ENCODE results near the gene SBNO1. TPM values are rescaled to one million over a fixed set of nuclear protein-coding genes. Genes with fewer than 3 reads are reported as not detected.

SBNO1 gene
- total and polyA plus RNA-seq, 7 donors = 3.0 to 23.4 (median 20.2) TPM

GRCh38 chr12:123266679-123267277 is 97.9 kb downstream of the SBNO1 start:
- H3K36me3 ChIP-seq = peaks cover 0 to 54% (median 18%) of the 10 kb centered on the region in 4 donors
- no peak overlapping the region for H3K27ac ChIP-seq
- TF ChIP-seq POLR2AphosphoS5 (IDR thresholded peaks at IDR 0.05) (no peak), CTCF (IDR thresholded peaks at IDR 0.05) (no peak)
- no peaks in the 10 kb centered on the region for H3K9me3 ChIP-seq
- DNase-seq = no peak
- H3K27me3 ChIP-seq = no peaks in the 10 kb centered on the region
- intact Hi-C loops (cut with DNase I) = no loop called here
- 92 to 95% methylated on average over 19 of the region's 19 CpGs for WGBS, 2 donors
- H3K4me3 ChIP-seq = no peak overlapping the region
- H3K4me1 ChIP-seq = peaks cover 0 to 36% (median 30%) of the 10 kb centered on the region in 4 donors

GRCh38 chr12:123265851-123266678 is 98.6 kb downstream of the SBNO1 start:
- no peak for DNase-seq
- no peak for TF ChIP-seq POLR2A (IDR thresholded peaks at IDR 0.05)
- TF ChIP-seq EP300 (IDR thresholded peaks at IDR 0.05) = no peak
- no peak for TF ChIP-seq CTCF (IDR thresholded peaks at IDR 0.05)
- TF ChIP-seq POLR2AphosphoS5 (IDR thresholded peaks at IDR 0.05) = no peak
- no peak overlapping the region for H3K4me3 ChIP-seq
- peaks cover 0 to 36% (median 30%) of the 10 kb centered on the region in 4 donors for H3K4me1 ChIP-seq
- intact Hi-C loops (cut with DNase I) = no loop called here
- no peaks in the 10 kb centered on the region for H3K9me3 ChIP-seq
- WGBS, 2 donors = 91% methylated on average over 35 of the region's 35 CpGs
- peaks cover 7 to 62% (median 19%) of the 10 kb centered on the region in 4 donors for H3K36me3 ChIP-seq
- H3K27ac ChIP-seq = no peak overlapping the region
- no peaks in the 10 kb centered on the region for H3K27me3 ChIP-seq

- no peak for DNase-seq
- TF ChIP-seq POLR2AphosphoS5 (IDR thresholded peaks at IDR 0.05) (no peak), CTCF (IDR thresholded peaks at IDR 0.05) (no peak), EP300 (IDR thresholded peaks at IDR 0.05) (no peak), POLR2A (IDR thresholded peaks at IDR 0.05) (no peak)
- H3K27ac ChIP-seq = no peak overlapping the region
- H3K4me1 ChIP-seq = peaks cover 0 to 25% (median 19%) of the 10 kb centered on the region in 4 donors
- H3K36me3 ChIP-seq = peaks cover 8 to 75% (median 30%) of the 10 kb centered on the region in 4 donors
- intact Hi-C loops (cut with DNase I) = no loop called here
- WGBS, 2 donors = 65 to 68% methylated on average over 7 of the region's 7 CpGs
- no peaks in the 10 kb centered on the region for H3K9me3 ChIP-seq
- no peaks in the 10 kb centered on the region for H3K27me3 ChIP-seq
- no peak overlapping the region for H3K4me3 ChIP-seq
Measured at GRCh38 chr12:123264642-123265041, 100.0 kb downstream of the SBNO1 start.

- no peak for DNase-seq
- no peaks in the 10 kb centered on the region for H3K9me3 ChIP-seq
- whole genome bisulfite sequencing, 2 donors = 89 to 92% methylated on average over 8 of the region's 8 CpGs
- H3K4me1 ChIP-seq = peaks cover 0 to 11% (median 6%) of the 10 kb centered on the region in 4 donors
- intact Hi-C loops (cut with DNase I) = no loop called here
- no peak for TF ChIP-seq CTCF (IDR thresholded peaks at IDR 0.05)
- TF ChIP-seq POLR2A (IDR thresholded peaks at IDR 0.05) = no peak
- no peak for TF ChIP-seq EP300 (IDR thresholded peaks at IDR 0.05)
- TF ChIP-seq POLR2AphosphoS5 (IDR thresholded peaks at IDR 0.05) = no peak
- H3K4me3 ChIP-seq = no peak overlapping the region
- H3K27ac ChIP-seq = no peak overlapping the region
- H3K27me3 ChIP-seq = no peaks in the 10 kb centered on the region
- H3K36me3 ChIP-seq = peaks cover 8 to 88% (median 38%) of the 10 kb centered on the region in 4 donors
Measured at GRCh38 chr12:123263196-123263817, 101.3 kb downstream of the SBNO1 start.

All from sigmoid colon (tissue), 7 donors.